Brain pericyte (primary cell): Measurements from ENCODE around the gene SHC2.

Source experiments
- DNase-seq: peaks from one replicate; pipeline ENCODE4 v3.0.0-alpha.2; 2012; ENCODE audit warnings: low read depth, low spot score

The SHC2 gene

GRCh38 chr19:374183-374885, 86.5 kb downstream of the SHC2 start:
- DNase-seq, result no peak

DNA sequence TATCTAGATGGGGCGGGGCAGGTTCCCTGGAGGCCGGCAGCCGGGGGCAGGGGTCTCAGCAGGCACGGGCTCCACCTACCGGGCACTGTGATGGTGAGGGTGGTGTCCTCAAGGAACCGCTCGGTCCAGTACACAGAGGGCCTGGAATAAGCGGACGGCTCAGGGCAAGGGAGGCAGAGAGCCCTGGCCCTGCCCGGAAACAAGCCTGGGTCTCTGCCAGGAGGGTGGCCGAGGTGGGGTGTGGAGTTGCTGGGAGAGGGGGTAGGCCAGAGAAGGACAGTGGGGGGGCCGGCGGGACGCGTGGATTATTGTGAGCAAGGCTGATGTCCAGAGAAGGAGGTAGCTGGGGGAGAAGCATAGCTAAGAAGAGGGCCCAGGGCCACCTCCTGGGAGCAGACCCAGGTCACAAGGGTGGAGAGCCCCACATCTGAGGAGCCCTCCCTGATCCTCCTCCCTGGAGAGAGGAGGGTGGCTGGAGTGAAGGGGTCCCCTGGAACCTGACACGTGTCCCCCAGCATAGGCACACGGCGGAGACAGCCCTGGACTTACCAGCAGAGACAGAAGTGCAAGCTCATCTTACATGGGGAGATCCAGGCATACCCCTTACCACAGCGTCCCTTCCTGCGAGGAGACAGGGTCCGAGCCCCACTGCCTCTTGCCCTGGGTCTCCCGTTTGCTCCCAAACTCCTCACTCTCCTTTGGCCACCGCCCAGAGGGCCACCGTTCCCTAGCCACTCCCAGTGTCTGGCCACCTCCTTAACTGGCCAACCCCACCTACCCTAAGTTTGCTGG, 87.2 kb downstream of the SHC2 start:
- DNase-seq, result no peak

DNA sequence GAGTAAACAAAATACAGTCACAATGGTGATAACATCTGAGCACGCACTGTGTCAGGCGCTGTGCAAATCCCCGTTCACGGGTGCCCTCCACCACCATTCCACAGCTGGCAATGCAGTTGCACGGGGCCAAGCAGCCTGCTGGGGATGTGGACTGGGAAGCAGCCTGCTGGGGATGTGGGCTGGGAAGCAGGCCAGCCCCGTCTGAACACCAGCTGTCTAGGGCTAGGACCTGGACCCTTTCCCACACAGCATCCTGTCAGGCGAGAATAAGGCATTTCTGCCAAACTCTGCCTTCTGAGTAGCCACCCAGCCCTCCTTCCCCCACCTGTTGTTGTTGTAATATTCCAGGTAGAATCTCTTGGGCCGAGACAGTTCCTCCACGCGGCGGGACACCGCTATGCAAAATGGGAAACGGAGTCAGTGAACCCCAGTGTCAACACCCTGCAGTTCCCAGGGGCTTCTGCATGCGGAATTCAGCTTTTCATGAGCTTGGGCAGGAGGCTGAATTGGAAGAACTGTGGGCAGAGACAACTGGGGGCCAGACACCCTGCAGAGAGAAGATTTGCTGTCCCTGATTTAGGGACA, 88.4 kb downstream of the SHC2 start:
- DNase-seq, result peak; percentile 34

GRCh38 chr19:371501-372168, 89.2 kb downstream of the SHC2 start:
- no peak for DNase-seq

GRCh38 chr19:370641-371330, 90.0 kb downstream of the SHC2 start:
- no peak for DNase-seq

GRCh38 chr19:369876-370275, 91.0 kb downstream of the SHC2 start:
- DNase-seq, result no peak

DNA sequence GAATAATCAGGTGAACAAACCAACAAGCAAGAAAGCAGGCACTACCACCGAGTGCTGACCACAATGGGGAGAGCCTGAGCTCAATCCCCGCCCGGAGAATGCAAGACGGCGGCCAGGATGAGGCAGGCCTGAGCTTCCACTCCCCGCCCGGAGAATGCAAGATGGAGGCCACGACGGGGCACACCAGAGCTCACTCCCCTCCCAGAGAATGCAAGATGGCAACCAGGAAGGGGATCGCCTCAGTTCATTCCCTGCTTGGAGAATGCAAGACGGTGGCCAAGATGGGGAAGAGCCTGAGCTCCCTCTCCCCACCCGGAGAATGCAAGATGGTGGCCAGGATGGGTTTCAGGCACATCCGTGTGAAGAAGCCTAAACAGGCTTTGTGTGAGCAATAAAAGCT, 91.6 kb downstream of the SHC2 start:
- DNase-seq, result no peak

GRCh38 chr19:368630-369024, 92.2 kb downstream of the SHC2 start:
- DNase-seq, result no peak

GRCh38 chr19:367963-368629, 92.7 kb downstream of the SHC2 start:
- no peak for DNase-seq

DNA sequence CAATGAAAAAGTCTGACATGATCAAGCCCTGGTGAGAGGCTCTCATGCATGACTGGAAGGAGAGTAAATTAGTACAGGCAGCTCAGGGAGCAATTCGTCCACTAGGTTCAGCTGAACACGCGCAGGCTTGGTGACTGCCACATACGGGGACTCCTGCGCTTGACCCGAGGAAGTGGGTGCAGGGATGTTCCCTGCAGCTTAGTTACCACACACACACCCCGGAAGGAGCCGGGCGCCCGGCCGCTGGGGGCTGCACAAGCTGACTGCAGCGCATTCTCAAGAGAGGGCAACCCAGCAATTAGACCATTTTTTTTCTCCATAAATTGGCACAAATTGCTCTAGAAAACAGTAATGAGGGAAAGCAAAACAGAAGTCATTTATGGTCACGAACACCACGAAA, 93.3 kb downstream of the SHC2 start:
- no peak for DNase-seq

GRCh38 chr19:366951-367350, 93.9 kb downstream of the SHC2 start:
- no peak for DNase-seq
